Germinal center (tissue), 1 donor: ENCODE data around the gene QSOX2.

Experiments
- DNase-seq: peaks from one replicate; pipeline ENCODE4 v3.0.0; 2012; ENCODE audit warnings: mixed read lengths, low spot score

QSOX2 gene

DNA sequence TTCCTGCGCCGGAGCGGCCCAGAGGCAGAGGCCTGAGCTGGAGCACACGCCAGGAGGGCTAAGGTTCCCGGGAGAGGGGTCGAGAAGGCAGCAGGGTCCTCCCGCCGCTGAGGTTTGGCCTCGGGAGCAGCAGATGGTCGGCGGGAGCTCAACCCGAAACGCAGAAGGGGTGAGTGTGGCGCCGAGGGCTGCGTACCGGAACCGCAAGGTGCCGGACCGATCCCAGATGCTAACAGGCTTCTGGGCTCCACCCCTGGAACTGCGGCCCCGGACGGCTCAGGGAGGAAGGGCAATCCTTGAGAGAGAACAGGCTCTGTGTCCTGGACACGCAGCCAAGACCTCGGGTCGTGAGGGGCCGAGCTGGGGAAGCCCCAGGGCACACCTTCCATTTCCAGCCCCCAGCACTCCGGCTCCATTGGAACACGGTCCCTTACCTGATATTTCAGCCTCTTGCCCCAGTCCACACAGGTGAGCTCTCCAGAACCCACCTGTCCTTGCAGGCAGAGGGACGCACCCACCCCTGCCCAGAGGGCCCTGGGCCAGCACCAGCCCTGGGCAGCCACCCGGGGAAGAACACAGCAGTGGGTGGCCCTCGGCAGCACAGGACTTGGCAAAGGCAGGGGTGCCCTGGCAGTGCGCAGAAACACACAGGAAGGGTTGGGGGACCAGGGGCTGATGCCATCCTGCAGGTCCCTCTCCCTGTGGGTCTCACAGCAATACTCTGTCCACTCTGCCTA lies 42.0 kb downstream of the QSOX2 start:
- no peak for DNase-seq

DNA sequence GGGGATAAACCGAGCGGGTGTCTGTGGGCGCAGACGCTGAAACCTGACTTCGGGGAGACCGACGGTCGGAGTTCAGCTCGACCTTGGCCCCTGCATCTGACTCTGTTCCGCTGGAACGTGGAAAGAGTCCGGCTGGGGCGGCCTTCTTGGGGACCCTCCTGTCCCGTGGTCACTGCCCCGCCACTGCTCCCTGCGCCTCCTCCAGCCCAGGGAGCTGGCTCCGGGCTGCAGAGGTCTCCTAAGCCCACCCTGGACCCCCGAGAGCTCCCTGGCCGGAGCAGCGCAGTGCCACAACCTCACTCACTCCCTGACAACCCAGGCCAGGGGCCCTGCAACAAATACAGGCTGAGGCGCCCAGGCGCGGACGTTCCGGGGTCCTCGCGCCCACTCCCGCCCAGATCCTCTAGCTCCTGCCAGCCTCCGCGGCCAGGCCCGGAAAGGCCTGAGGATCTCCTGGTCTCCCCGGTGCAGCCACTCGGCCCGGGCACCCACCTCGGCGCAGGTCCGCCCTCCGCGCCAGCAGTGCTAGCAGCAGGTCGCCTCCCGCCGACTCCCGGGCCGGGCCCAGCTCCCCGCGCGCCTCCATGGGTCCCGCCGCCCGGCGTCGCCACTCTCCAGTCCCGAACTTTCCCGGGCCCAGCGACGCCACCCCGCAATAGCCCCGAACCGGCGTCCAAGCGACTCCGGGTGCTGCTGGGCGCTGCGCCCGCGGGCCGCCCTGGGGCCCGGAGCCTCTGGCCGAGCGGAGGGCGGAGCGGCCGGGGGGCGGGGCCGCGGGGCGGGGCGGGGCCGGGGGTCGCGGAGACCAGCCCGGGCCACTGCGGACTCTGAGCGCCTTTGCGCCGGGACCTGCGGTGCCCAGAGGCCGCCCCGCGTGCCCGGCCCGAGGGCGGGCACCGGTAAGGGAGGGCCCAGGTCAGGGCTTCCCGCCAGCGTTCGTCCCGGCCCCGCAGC lies 42.9 kb downstream of the QSOX2 start:
- DNase-seq, result no peak

DNA sequence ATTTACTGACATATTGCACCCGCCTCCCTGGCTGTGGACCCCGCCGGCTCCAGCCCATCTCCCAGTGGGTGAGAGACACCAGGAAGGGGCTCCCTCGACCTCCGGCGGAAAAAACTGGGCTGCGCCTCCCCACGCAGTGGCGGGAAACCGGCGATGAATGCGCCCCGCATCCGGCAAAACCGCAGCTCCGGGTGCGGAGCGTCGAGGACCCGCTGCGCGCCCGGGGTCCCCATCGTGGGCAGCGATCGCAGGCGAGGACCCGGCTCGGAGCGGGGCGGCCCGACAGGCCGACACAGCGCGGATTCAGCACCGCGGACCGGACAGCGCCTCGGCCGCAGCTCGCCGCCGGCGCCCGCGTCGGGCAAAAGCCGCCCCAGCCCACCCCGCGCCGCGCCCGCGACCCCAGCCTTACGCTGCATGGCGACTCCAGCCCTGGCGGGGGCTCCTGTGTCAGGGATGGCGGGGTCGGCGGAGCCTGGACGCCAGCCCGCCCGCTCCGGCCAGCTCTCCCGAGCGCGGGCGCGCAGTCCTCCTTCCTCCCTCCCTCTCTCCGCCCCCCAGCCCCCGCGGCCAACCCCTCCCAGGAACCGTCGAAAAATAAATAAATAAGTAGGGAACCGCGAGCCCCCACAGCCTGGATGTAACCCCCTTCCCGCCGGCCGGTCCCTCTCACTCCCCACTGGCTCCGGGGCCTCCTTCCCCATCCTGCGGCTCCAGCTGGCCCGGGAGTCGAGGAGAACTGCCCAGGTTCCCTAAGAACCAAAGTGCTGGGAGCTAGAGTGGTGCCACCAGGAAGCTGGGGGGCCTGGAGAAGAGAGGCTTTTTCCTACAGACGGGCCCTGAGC lies 43.8 kb downstream of the QSOX2 start:
- peak; percentile 44 for DNase-seq

DNA sequence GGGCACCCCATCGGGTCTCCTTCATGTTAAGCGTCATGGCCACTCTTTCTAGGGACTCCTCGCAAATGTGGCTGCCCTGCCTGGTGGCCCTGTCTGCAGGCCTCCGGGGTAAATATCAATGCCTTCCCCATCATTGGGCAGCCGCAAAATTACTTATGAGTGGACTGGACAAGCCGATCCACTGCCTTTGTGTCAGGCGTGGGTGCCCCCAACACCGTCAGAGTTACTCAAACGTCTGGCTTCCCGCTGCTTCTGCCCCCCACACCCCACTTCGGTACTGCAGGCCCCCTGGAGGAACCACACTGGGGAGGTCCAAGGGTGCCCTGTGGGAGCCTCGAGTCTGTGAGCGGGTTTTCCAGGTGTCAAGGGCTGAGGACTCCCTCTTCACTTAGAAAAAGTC lies 44.4 kb downstream of the QSOX2 start:
- no peak for DNase-seq

DNA sequence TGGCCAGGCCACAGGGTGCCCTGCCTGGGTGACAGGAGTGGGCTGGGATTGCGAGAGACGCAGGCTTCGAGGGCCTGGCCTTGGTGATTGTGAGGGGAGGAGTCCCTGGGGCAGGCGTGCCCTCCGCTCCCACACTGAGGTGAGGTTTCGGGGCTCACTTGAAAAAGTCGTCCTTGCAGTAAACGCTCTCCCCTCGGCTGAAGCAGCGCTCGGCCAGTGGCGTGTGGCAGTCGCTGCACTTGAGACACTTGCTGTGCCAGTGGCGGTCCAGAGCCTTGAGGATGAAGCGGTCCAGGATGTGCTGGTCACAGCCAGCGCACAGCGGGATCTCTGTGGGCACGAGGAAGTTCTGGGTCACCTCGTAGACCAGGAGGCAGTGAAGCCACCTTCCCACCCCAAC lies 45.2 kb downstream of the QSOX2 start:
- no peak for DNase-seq

DNA sequence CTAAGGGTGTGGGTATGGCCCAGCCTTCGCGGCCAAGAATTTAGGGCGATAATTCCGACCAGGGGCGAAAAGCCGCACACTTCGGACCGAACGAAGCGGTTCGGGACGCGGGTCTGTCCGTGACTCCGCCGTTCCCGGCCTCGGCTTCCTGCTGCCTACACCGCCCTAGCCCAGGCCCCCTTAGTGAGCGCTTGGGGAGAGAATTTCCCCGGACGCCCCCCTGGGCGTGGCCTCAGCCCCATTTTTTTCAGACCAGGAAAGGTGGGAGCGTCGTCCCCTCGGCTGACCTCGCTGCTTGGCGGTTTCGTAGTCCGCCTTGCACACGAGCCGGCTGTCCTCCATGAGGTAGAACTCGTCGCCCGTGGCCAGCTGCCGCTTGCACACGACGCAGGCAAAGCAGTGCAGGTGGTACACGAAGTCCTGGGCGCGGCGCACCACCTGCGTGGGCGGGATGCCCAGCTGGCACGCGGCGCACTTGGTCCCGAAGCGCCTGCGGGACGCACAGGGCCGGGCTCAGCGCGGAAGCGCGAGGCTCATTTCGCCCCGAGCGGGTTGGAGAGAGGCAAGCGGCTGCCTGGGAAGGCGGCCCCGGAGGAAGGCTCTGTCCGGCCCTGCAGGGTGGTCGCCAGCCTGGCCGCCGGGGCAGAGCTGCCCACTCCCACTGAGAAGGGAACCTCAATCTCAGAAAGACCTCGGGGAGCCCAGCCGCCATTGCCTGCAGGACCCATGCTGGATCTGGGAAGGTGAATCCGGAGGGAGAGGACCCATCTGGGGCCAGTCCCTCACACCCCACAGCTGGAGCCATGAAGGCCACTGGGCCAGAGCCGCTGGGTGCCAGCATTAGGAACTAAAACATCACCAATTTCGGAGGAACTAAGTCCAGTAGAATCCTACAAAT lies 46.0 kb downstream of the QSOX2 start:
- DNase-seq, result no peak

DNA sequence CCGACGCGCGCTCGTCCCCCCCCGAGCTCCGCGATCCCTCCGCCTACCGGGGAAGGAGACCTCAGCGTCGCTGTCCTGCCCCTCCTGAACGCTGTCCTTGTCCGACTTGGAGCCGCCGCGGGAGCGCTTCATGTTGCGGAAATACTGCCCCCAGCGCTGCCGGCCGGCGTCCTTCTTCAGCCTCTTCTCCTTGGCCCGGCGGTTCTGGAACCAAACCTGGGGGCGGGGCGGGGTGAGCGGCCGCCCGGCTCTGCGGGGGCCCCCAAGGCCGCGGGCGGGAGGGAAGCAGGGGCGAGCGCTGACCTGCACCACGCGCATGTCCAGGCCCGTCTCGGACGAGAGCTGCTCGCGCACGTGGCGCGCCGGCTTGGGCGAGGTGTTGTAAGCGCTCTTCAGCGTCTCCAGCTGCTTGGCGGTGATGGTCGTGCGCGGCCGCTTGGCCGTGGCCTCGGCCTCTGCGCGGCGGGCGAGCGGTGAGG lies 47.0 kb downstream of the QSOX2 start:
- no peak for DNase-seq

DNA sequence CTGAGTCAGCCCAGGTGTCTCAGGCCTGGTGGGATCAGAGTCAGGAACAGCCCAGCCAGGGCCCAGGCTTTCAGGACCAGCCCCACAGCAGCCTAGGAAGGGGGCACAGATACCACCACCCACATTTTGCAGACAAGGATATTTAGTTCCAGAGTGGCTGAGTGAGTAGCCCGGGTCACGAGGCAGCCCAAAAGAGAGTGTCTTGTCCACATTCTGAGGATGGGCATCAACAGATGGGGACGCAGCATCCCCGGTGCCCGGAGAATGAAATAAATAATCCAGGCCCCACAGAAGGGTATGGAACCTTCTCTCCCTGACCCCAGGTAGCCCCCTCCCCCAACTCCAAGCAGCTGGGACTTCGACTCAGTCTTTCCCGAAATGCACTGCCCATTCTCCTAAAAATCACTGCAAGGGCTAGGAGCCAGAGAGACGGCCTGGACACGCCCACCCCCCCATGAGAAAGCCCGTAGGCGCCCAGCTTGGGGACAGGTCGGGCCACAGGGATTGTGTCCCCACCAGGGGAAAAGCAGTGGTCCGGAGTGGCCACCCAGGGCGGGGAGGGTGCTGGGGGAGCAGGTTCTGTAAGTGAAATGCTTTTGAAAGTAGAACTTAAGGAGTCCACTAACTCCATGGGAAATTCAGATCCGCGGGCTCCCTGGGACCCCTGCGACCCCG lies 47.5 kb downstream of the QSOX2 start:
- no peak for DNase-seq

DNA sequence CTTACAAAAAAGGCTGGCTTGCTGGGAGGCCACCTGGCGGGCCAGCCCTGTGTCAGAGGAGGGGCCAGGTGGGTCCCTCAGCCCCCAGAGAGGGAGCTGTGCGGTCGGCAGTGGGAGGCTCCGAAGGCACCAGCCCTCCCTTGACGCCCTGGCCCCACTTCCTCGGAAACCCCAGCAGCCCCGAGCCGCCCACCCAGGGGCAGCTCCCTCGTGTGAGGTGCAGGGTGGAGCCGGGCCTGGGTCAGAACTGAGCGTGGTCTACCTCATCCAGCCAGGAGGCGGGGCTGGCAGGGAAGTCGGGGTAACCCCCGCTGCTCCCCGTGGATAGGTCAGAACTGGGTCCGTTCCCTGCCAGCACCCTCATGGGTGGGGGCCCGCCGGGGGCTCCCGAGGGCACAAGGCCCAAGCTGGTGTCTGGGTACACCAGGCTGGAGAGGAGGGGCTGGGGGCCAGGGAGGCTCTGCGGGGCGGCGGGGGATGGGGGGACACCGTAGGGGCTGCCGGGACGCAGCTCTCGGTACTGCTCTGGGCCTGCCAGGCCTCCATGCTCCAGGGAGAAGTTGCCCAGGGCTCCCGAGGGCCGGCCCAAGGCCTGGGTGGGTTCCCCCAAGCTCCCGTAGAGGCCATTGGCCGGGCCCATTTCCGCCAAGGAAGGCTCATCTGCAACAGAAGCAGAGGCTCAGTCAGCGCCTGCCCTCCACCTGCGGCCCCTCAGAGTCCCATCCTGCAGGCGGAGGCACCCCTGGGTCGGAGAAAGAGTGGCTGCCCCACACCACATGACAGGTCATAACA lies 48.3 kb downstream of the QSOX2 start:
- peak; percentile 55 for DNase-seq

DNA sequence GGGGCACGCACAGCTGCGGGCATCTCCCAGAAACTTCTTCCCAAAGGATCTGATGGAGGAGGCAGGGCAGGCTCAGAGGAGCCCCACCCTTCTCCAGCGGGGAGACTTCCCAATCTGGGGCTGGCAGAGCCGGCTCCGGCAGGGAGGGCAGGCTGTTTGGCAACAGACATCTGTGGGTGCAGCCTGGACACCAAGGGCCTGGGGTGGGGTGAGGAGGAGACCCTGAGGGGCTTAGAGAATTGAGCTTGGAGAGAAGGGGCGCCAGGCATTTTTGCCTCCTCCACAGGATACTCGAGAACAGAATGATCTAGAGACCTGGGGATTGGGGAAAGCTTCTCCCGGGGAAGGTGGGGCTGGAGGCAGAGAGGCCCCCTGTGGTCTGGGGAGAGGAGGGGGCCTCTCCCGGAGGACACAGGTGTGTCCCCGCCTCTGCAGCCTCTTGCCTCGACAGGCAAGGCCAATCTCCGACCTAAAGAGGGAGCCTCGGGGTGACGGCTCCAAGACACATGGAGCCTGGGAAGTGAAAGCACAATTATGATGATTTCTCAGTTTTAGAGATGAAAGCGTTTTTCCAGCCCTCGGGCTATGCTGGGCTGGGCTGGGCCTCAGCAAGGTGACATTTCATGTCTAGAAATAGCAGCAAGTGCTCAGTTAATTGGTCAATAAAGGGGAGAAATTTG lies 49.1 kb downstream of the QSOX2 start:
- peak; percentile 30 for DNase-seq

DNA sequence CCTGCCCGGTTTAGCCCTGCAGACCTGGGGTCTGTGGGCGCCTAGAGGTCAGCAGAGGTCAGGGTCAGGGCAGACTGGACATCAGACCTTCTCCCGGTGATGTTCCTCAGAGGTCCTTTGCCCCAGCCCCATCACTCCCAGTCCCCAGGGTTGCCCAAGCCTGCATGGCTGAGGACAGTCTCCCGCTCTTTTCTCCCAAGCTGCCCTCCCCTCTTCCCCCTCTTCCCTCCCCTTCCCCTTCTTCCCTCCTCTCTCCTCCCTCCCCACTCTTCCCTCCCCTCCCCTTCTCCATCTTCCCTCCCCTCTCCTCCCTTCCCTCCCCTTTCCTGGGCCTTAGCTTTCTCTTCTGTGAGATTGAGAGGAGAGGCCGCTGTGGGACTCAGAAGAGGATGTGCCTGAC lies 51.1 kb downstream of the QSOX2 start:
- no peak for DNase-seq

DNA sequence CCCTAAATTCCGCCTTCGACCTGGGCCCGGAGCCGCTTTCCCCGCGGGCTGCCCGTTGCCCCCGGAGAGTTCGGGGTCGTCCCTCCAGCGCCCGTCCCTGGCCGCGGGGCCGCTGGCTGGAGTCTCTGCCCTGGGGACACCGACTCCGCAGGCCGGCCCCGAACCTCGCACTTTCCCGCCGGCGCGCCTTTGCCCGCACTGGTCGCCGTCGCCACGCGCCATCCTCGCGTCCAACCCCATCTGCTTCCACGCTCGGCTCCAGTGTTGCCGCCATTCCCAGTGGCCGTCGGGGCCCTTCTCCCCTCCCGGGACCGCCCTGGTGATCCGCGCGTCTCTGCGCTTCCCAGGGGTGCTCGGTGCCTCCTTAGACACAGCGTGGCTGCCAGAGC lies 51.7 kb downstream of the QSOX2 start:
- no peak for DNase-seq

DNA sequence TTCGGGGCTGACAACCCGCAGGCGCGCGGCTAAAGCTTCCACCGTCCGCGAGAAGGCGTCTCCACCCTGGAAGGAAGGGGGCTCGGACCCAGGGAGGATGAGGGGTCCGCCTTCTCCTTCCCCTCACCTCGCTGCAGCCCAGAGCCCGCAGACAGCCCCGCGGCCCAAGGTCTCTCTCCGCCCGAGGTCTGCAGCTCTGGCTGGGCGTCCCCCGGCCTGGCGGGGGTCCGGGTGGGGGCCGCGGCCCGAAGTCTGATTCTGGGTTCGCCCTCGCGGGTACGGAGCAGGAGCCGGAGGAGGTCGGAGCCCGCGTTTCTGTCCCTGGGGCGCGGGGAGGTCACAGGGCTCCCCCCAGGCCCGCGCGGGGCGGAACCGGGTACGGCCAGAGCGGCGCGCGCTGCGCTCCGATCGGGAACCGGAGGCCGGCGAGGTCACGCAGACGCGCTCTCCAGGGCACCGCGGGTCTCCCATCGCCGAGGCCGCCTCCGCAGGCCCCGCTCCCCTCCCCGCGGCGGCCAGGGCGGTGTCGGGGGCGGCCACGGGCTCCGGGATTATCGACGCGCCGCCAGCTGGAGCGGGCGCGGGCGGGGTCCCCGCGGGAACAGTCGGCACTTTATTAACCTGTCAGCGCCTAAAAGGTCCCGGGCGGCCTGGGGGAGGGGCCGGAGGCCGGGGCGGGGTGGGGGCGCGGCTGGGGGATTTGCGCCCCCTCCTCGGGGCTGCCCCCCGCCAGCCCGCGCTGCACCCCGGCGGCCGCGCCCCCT lies 52.3 kb downstream of the QSOX2 start:
- DNase-seq, result no peak

DNA sequence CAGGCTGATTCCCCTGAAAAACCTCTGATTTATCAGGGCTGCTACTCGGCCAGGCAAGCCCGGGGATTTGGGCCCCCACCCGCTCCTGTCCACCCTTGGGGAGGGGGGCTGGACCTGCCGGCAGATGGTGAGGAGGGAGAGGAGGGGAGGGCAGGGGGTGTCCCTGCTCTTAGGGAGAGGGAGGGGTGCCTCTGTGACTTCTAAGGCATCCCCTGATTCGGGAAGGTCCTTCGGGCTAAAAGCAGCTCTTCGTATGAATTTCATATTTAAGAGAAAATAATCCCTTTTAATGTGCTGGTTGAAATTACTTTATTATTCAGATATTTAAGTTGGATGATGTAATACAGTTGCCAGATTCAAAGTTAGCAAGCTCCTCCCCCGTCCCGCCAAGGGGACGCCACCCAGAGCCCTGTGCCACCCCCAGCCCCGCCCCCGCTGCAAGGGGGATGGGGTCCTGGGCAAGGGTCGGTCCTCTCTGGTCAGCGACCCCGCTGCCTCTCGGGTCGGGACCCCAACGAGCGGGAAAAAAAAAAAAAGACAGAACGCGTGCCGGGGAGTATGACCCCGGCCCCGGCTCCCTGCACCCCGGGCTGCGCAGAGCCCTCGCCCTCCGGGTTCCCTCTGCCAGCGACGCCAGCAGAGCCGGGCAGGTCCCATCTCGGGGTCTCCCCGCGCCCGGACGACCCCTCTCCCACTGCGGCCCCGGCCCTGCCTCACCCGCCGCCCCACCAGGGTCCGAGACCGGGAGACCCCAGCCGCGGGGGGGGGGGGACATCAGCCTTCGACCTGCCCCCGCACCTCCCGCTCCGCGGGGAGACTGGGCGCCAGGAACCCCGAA lies 53.1 kb downstream of the QSOX2 start:
- no peak for DNase-seq

DNA sequence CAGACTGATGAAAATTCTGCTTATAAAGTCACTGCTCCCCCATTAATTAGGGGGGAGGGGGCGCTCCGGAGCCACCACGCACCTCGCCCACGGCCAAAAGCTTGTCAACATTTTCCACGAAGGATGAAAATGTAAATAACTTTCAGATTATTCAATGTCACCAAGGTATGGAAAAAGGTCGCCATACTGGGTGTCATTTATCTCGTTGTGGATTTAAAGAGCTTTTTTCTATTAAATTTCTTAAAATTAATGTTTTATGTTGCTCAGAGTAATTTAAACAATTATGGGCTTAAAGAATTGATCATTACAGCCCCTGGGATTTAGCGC lies 53.7 kb downstream of the QSOX2 start:
- no peak for DNase-seq

DNA sequence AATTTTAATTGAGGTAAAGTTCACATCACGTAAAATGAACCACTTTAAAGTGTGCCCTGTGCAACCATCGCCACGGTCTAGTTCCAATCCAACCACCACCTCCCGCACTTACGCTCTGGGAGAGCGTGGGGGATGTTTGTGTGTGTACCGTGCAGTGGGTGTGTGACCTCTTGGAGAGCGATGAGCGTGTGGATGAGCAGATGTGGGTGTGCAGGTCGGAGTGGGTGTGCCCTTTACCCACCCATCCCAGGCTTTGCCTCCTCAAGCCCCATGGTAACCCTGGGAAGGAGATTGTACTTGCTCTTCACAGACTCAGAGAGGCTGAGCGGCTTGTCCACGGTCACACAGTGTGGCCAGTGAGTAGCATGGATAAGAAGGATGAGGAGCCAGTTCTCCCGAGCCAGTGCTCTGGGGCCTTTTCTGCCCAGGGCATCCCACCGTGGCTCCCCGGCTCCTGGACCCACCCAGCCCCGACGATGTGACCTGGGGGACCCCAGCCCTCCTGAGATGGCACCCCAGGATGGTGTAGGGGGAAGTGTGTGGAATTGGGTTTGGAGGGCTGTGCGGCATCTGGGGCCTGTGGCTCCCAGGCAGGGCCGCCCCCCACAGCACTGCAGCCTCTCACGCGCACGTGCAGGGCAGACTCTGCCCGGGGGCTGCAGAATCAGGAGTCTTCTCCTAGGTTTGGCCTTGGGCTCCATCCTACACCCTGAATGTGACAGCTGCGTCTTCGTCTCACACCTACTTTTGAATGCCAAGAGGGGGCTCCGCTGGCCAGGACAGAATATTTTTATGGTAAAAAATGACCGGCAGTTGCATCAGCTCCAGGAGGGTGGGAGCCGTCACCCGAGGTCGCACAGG lies 54.3 kb downstream of the QSOX2 start:
- no peak for DNase-seq

DNA sequence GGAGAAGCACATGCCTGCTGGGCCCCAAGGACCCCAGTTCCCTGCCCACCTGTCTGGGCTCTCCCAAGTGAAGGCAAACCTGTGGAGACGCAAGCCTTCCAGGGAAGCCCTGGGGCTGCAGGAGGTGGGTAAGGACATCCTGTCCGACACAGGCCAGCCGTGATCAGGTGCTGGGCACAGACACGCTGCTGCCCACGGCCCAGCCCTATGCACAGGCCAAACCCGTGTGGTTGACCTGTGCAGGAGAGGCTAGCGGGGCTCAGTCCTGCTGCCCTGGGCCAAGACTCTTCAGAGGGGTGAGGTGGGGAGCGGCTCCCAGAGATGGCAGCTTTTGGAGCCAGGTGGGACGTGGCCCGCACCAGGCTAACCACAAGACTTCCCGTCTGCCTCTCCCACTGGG lies 55.0 kb downstream of the QSOX2 start:
- no peak for DNase-seq
